Loucy (cell line): Measurements from ENCODE around the gene JARID2.

Experiments
- CTCF ChIP-seq: fragments of 200-600 bp; sonication (generic); conservative IDR thresholded peaks from 2 replicates; pipeline ENCODE4 v1.5.1; 2014; ENCODE audit warnings: mild to moderate bottlenecking, antibody characterized with exemption, low read length
- EZH2phosphoT487 ChIP-seq: fragments of 200-600 bp; IDR thresholded peaks from 2 replicates; pipeline ENCODE4 v1.6.1; 2018; ENCODE audit warnings: antibody characterized with exemption, mild to moderate bottlenecking, moderate library complexity, borderline replicate concordance

- TF ChIP-seq CTCF (no peak), EZH2phosphoT487 (no peak)
These were observed 173.6 kb downstream of the JARID2 start for GRCh38 chr6:15419493-15419892.
